Karpas-422 (cell line): ENCODE measurements around the gene GET3. TPM values are rescaled to one million over a fixed set of nuclear protein-coding genes. Genes with fewer than 3 reads are reported as not detected.

Experiments used
- DNase-seq: peaks from one replicate; pipeline ENCODE4 v3.0.0-alpha.2; 2015
- H2AFZ ChIP-seq: fragments of 200-600 bp; sonication (generic); 2 replicates; pipeline ENCODE4 v1.6.1; 2014; ENCODE audit warnings: antibody characterized with exemption, low read length, mixed read lengths
- H3K27ac ChIP-seq: fragments of 200-600 bp; sonication (generic); 2 replicates; pipeline ENCODE4 v1.5.1; 2014; ENCODE audit warnings: mild to moderate bottlenecking, low read length, moderate library complexity
- H3K27me3 ChIP-seq: fragments of 200-600 bp; sonication (generic); 2 replicates; pipeline ENCODE4 v1.6.1; 2014; ENCODE audit warnings: low read length, mixed read lengths
- H3K36me3 ChIP-seq: fragments of 200-600 bp; sonication (generic); 2 replicates; pipeline ENCODE4 v1.6.1; 2014; ENCODE audit warnings: low read length, mixed read lengths; ENCODE audit not compliant: insufficient read depth
- H3K4me1 ChIP-seq: fragments of 200-600 bp; sonication (generic); 2 replicates; pipeline ENCODE4 v1.6.1; 2014; ENCODE audit warnings: mild to moderate bottlenecking, low read length, mixed read lengths
- H3K4me2 ChIP-seq: fragments of 200-600 bp; sonication (generic); 2 replicates; pipeline ENCODE4 v1.6.1; 2014; ENCODE audit warnings: low read length, low read depth, mild to moderate bottlenecking; ENCODE audit not compliant: poor library complexity, severe bottlenecking
- H3K4me3 ChIP-seq: fragments of 200-600 bp; sonication (generic); 2 replicates; pipeline ENCODE4 v1.5.1; 2014; ENCODE audit warnings: mild to moderate bottlenecking, antibody characterized with exemption, low read length, mixed read lengths
- H3K79me2 ChIP-seq: fragments of 200-600 bp; sonication (generic); 2 replicates; pipeline ENCODE4 v1.6.1; 2014; ENCODE audit warnings: mild to moderate bottlenecking, low read length, mixed read lengths
- H3K9ac ChIP-seq: fragments of 200-600 bp; sonication (generic); 2 replicates; pipeline ENCODE4 v1.6.0; 2014; ENCODE audit warnings: low read length
- H3K9me2 ChIP-seq: fragments of 200-600 bp; sonication (generic), shearing (Covaris generic); replicated peaks from 2 replicates; pipeline ENCODE4 v1.6.0; 2014; ENCODE audit warnings: mild to moderate bottlenecking, low read length, moderate library complexity; ENCODE audit not compliant: insufficient read depth
- H3K9me3 ChIP-seq: fragments of 300-700, 200-600 bp; sonication (generic); 2 replicates; pipeline ENCODE4 v1.6.1; 2014; ENCODE audit warnings: low read length, mixed read lengths
- H4K20me1 ChIP-seq: fragments of 200-600 bp; sonication (generic); 2 replicates; pipeline ENCODE4 v1.6.1; 2014; ENCODE audit warnings: mild to moderate bottlenecking, antibody characterized with exemption, low read length, low read depth; ENCODE audit not compliant: insufficient read depth
- total RNA-seq: library from RNA; depleted of rRNA; stranded (reverse); fragments of >200 nt; shearing (Covaris generic); gene quantifications from 2 replicates; pipeline ENCODE4 v1.2.3, GENCODE V29; 2014; ENCODE audit warnings: low replicate concordance

Gene GET3
- total RNA-seq, 1 experiment from 2014 or later: 42.3 TPM

DNA sequence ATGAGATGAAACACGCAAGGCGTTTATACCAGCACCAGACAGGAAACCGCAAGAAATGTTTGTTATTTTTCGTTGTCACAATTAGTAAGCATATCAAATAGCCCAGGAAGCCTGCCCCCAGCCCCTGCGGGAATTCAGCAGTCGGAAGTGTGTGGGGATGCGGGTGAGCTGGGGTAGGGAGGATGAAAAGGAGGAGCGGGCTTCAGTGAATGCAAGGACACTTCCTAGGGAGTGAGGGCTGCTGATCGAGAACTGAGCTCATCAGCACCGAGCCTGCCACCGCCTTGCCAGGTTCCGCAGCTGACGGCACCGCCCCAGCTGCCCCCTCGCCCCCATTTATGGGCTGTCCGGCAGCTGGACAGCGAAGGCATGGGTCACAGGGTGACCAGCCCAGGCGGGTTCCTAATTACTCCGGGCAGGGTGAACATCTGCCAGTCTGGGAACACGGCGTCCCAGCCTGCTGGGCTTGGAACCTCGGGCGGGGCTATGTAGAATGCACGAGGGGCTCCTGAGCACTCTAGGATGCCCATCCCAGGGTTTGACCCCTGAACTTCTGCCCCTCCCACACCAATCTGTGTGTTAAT lies 12.7 kb downstream of the GET3 start:
- Histone ChIP-seq H3K4me1 (no peaks in the 10 kb centered on the region), H3K9ac (no peak overlapping the region), H3K4me3 (no peak overlapping the region), H3K36me3 (peaks cover 4% of the 10 kb centered on the region), H3K27ac (no peak overlapping the region), H3K9me3 (no peaks in the 10 kb centered on the region), H3K9me2 (no peaks in the 10 kb centered on the region), H4K20me1 (no peaks in the 10 kb centered on the region), H3K27me3 (no peaks in the 10 kb centered on the region), H3K4me2 (no peak overlapping the region), H2AFZ (no peak overlapping the region), H3K79me2 (no peaks in the 10 kb centered on the region)
- no peak for DNase-seq

DNA sequence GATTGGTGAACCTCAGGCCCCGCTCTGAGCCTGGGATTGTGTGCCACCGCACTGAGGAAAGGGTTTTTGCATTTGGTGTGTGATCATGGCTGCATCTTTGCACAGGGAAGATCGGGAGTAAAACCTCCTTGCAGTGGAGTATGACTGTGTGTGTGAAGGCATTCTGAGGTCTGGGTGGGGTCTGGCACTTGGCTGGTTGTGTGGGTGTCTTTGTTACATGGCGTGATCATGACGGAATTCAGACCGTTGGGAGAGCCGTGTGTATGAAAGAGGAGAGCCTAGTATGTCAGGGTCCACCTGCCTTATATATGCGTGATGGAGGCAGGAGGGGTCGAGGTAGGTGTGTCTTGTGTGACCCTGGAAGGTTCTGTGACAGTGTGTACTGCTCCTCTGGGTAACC lies 13.6 kb downstream of the GET3 start:
- Histone ChIP-seq H3K4me1 (no peaks in the 10 kb centered on the region), H3K9me2 (no peaks in the 10 kb centered on the region), H3K4me2 (no peak overlapping the region), H3K9ac (no peak overlapping the region), H3K4me3 (no peak overlapping the region), H3K9me3 (no peaks in the 10 kb centered on the region), H3K27me3 (no peaks in the 10 kb centered on the region), H2AFZ (no peak overlapping the region), H3K36me3 (peaks cover 2% of the 10 kb centered on the region), H3K79me2 (no peaks in the 10 kb centered on the region), H3K27ac (no peak overlapping the region), H4K20me1 (no peaks in the 10 kb centered on the region)
- DNase-seq: no peak

GRCh38 chr19:12751635-12752034 lies 14.3 kb downstream of the GET3 start, which contains the start of gene BEST2:
Gene BEST2 (plus strand): TSS chr19:12751791. CDS start chr19:12752593, 802 bp downstream.
- no peak for DNase-seq
- Histone ChIP-seq H3K27ac (no peak within 1 kb of the TSS), H3K4me2 (no peak within 1 kb of the TSS), H3K36me3 (no peaks in the 10 kb centered on the region), H3K27me3 (no peaks in the 10 kb centered on the region), H3K4me3 (no peak within 1 kb of the TSS), H3K79me2 (no peaks in the 10 kb centered on the region), H2AFZ (no peak within 1 kb of the TSS), H3K9me3 (no peaks in the 10 kb centered on the region), H3K4me1 (no peaks in the 10 kb centered on the region), H4K20me1 (no peaks in the 10 kb centered on the region), H3K9ac (no peak within 1 kb of the TSS), H3K9me2 (no peaks in the 10 kb centered on the region)

DNA sequence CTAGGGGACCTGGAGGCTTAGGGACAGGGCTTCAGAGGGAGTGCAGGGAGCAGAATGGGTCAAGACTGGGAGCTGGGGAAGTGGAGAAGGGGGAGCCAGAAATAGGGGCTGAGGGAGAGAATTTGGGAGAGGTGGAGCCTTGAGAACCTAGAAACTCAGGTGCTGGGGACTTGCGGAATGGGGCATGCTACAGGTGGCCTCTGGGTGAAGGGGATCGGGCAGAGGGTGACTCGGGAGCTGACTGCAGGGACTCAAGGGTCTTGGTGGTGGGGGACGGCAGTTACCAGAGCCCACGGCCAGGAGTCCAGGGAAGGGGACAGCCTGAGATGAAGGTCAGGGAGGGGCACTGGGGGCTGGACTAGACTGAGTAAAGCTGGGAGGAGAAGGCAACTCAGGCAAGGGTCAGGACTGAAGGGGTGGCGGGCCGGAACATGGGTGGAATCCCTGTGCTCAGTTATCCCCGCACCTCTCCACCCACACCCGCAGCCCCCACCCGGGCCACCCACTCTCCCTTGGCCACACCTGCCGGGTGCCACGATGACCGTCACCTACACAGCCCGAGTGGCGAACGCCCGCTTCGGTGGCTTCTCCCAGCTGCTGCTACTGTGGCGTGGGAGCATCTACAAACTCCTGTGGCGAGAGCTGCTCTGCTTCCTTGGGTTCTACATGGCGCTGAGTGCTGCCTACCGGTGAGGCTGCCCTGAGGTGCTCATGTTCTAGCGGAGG lies 14.9 kb downstream of the GET3 start:
- H3K4me1 ChIP-seq: no peaks in the 10 kb centered on the region
- no peak overlapping the region for H3K9ac ChIP-seq
- H2AFZ ChIP-seq: no peak overlapping the region
- no peaks in the 10 kb centered on the region for H3K36me3 ChIP-seq
- H4K20me1 ChIP-seq: no peaks in the 10 kb centered on the region
- no peaks in the 10 kb centered on the region for H3K9me3 ChIP-seq
- DNase-seq: no peak
- H3K27ac ChIP-seq: no peak overlapping the region
- H3K27me3 ChIP-seq: no peaks in the 10 kb centered on the region
- no peaks in the 10 kb centered on the region for H3K9me2 ChIP-seq
- H3K4me2 ChIP-seq: no peak overlapping the region
- no peak overlapping the region for H3K4me3 ChIP-seq
- H3K79me2 ChIP-seq: no peaks in the 10 kb centered on the region

DNA sequence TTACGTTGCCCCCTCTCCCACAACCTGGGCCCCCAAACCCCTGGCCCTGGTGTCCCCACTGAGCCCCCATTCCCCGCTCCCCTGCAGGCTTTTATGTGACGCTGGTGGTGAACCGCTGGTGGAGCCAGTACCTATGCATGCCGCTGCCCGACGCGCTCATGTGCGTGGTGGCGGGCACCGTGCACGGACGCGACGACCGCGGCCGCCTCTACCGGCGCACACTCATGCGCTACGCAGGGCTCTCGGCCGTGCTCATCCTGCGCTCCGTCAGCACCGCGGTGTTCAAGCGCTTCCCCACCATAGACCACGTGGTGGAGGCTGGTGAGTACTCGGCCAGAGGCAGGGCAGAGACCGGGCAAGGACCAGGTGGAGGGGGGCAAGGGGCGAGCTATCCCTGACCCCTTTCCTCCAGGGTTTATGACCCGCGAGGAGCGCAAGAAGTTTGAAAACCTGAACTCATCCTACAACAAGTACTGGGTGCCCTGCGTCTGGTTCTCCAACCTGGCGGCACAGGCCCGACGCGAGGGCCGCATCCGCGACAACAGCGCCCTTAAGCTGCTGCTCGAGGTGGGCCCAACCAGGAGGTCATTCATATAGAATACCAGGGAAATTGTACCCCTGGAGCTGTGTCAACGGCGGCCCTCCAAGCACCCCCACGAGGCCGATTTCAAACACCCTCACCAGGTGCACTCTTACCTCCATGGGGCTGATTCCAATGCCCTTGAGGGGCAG lies 17.3 kb downstream of the GET3 start:
- no peak overlapping the region for H3K4me2 ChIP-seq
- no peaks in the 10 kb centered on the region for H3K9me2 ChIP-seq
- H3K4me3 ChIP-seq: no peak overlapping the region
- no peak overlapping the region for H2AFZ ChIP-seq
- H3K9me3 ChIP-seq: no peaks in the 10 kb centered on the region
- peaks cover 4% of the 10 kb centered on the region; the same call in 1 of the 2 replicates for H3K4me1 ChIP-seq
- no peak for DNase-seq
- no peaks in the 10 kb centered on the region for H3K27me3 ChIP-seq
- no peaks in the 10 kb centered on the region for H3K36me3 ChIP-seq
- H3K79me2 ChIP-seq: no peaks in the 10 kb centered on the region
- no peak overlapping the region for H3K9ac ChIP-seq
- H4K20me1 ChIP-seq: no peaks in the 10 kb centered on the region
- no peak overlapping the region for H3K27ac ChIP-seq

DNA sequence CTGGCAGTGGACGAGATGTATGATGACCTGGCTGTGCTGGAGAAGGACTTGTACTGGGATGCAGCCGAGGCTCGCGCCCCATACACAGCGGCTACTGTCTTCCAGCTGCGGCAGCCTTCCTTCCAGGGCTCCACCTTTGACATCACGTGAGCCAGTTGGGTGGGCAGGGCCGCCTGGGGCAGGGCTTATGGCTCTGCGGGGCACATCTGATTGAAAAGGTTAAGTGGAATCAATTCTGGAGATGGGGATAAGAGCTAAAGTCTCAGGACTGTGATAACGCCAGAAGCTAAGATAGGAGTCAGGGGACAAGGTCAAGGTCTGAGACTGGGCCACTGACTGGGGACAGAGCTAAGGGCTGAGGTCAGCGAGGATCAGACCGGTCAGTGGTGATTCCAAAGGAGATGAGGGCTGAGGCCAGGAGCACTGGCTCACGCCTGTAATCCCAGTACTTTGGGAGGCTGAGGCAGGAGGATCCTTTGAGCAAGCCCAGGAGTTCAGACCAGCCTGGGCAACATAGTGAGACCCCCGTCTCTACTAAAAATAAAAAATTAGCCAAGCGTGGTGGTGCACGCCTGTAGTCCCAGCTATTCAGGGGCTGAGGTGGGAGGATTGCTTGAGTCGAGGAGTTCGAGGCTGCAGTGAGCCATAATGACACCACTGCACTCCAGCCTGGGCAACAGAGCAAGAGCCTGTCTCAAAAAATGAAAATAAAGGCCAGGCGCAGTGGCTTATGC lies 19.0 kb downstream of the GET3 start:
- Histone ChIP-seq H3K9me3 (no peaks in the 10 kb centered on the region), H2AFZ (no peak overlapping the region), H3K36me3 (no peaks in the 10 kb centered on the region), H4K20me1 (no peaks in the 10 kb centered on the region), H3K27ac (no peak overlapping the region), H3K79me2 (no peaks in the 10 kb centered on the region), H3K9me2 (no peaks in the 10 kb centered on the region), H3K4me3 (no peak overlapping the region), H3K4me2 (no peak overlapping the region), H3K27me3 (no peaks in the 10 kb centered on the region), H3K4me1 (peaks cover 4% of the 10 kb centered on the region; the same call in 1 of the 2 replicates), H3K9ac (no peak overlapping the region)
- no peak for DNase-seq

DNA sequence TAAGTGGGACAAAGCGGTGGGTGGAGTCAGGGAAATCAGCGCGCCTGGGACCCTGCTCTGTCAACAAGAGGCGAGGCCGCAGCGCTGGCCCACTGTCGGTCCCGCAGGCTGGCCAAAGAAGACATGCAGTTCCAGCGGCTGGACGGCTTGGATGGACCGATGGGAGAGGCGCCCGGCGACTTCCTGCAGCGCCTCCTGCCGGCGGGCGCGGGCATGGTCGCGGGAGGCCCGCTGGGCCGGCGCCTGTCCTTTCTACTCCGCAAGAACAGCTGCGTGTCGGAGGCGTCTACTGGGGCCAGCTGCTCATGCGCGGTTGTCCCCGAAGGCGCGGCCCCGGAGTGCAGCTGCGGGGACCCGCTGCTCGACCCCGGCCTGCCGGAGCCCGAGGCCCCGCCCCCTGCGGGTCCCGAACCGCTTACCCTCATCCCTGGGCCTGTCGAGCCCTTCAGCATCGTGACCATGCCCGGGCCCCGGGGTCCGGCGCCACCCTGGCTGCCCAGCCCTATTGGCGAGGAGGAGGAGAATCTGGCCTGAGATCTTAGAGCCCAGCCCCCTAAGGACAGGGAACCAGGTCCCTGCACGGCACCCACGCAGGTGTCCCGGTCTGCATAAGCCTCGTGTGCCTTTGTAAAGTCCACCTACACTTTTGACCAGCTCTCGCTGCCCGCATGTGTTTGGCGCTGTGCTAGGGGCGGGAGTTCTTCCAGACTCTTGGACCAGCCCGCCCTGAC lies 20.4 kb downstream of the GET3 start:
- no peaks in the 10 kb centered on the region for H3K36me3 ChIP-seq
- H3K4me1 ChIP-seq: peaks cover 4% of the 10 kb centered on the region; the same call in 1 of the 2 replicates
- peak overlapping the region; percentile 52 for H3K4me2 ChIP-seq
- no peaks in the 10 kb centered on the region for H3K9me3 ChIP-seq
- no peaks in the 10 kb centered on the region for H3K79me2 ChIP-seq
- no peaks in the 10 kb centered on the region for H4K20me1 ChIP-seq
- peak overlapping the region; percentile 40 for H3K9ac ChIP-seq
- H3K9me2 ChIP-seq: no peaks in the 10 kb centered on the region
- 0 out of 2 replicates have a peak overlapping the region, but pooled peaks have one; percentile 46 for H2AFZ ChIP-seq
- H3K4me3 ChIP-seq: peak overlapping the region; percentile 47; the same call in 1 of the 2 replicates
- no peak overlapping the region for H3K27ac ChIP-seq
- no peaks in the 10 kb centered on the region for H3K27me3 ChIP-seq
- DNase-seq: peak; percentile 85
